Natural killer cell (primary cell): ENCODE measurements around the gene NPAS3. TPM values are rescaled to one million over a fixed set of nuclear protein-coding genes. Genes with fewer than 3 reads are reported as not detected.

Source experiments
- ATAC-seq, 3 donors: fragments of 150-1000 bp in 2 of 3; fragments of 200-7000 bp in 1 of 3; cut with Tn5 transposase; 1 replicate in 1 of 3; 2 replicates in 2 of 3; pipeline ENCODE4 v1.10.0; 2021; ENCODE audit warnings: mild to moderate bottlenecking in 2 of 3, moderate library complexity in 2 of 3
- DNase-seq, 2 donors: peaks; one replicate each; pipeline versions ENCODE4 v3.0.0 to v3.0.0-alpha.2; 2013 to 2021; ENCODE audit warnings: mixed read lengths in 1 of 2
- H3K27ac ChIP-seq: one replicate; pipeline ENCODE4 v1.5.1; 2013; ENCODE audit warnings: mild to moderate bottlenecking, low read length
- H3K27me3 ChIP-seq: one replicate; pipeline ENCODE4 v1.6.1; 2013; ENCODE audit warnings: low read length; ENCODE audit not compliant: control insufficient read depth, insufficient read depth
- H3K36me3 ChIP-seq: one replicate; pipeline ENCODE4 v1.6.1; 2013; ENCODE audit warnings: low read length; ENCODE audit not compliant: control insufficient read depth, insufficient read depth
- H3K4me1 ChIP-seq: one replicate; pipeline ENCODE4 v1.6.1; 2013; ENCODE audit warnings: low read length; ENCODE audit not compliant: control insufficient read depth, insufficient read depth
- H3K4me3 ChIP-seq: one replicate; pipeline ENCODE4 v1.5.1; 2013; ENCODE audit warnings: low read length
- H3K9me3 ChIP-seq: one replicate; pipeline ENCODE4 v1.6.1; 2013; ENCODE audit warnings: low read length; ENCODE audit not compliant: control insufficient read depth, insufficient read depth
- H3K27ac Mint-ChIP-seq, 2 donors: one replicate each; pipeline ENCODE4 v1.8.0; 2022; ENCODE audit warnings: mild to moderate bottlenecking in 2 of 2, mixed read lengths in 2 of 2, moderate library complexity in 1 of 2
- H3K27me3 Mint-ChIP-seq, 2 donors: one replicate each; pipeline ENCODE4 v1.8.0; 2022; ENCODE audit warnings: low read depth in 2 of 2, mixed read lengths in 2 of 2
- H3K36me3 Mint-ChIP-seq: one replicate; pipeline ENCODE4 v1.8.0; 2022; ENCODE audit warnings: mixed read lengths
- H3K4me1 Mint-ChIP-seq, 2 donors: one replicate each; pipeline ENCODE4 v1.8.0; 2022; ENCODE audit warnings: mixed read lengths in 2 of 2
- H3K4me3 Mint-ChIP-seq: one replicate; pipeline ENCODE4 v1.8.0; 2022; ENCODE audit warnings: mild to moderate bottlenecking, moderate library complexity, mixed read lengths
- H3K9me3 Mint-ChIP-seq, 2 donors: one replicate each; pipeline ENCODE4 v1.8.0; 2022; ENCODE audit warnings: mixed read lengths in 2 of 2
- CTCF ChIP-seq: fragments of 200-600 bp; IDR thresholded peaks from one replicate; pipeline ENCODE4 v1.8.0; 2022; ENCODE audit warnings: antibody characterized with exemption
- WGBS: methylation state at CpG from one replicate; pipeline ENCODE4 v1.1.7; 2013; ENCODE audit warnings: missing lambda C conversion rate; ENCODE audit not compliant: insufficient coverage; 5-methylcytosine and 5-hydroxymethylcytosine counted together
- intact Hi-C: fragments of 100-400 bp; cut with micrococcal nuclease; formaldehyde crosslinking; loops from one replicate; pipeline ENCODE4 v1.14.2; 2022
- total RNA-seq, 4 donors: library from RNA; stranded (reverse); fragments of 120-200 nt in 1 of 4; gene quantifications; one replicate each; pipeline versions ENCODE4 v1.2.3 to v1.2.4, GENCODE V29; 2013 to 2022

Gene NPAS3
- total RNA-seq, 3 donors from 2014 or later (not counting 1 experiment from before 2014, with no cell fraction given), result not detected

GRCh38 chr14:33810308-33810707 is 871.6 kb downstream of the NPAS3 start:
- H3K27ac Mint-ChIP-seq, result no peak overlapping the region
- 90% methylated on average over 6 of the region's 6 CpGs for WGBS
- ATAC-seq (no peak), DNase-seq (no peak)
- no peaks in the 10 kb centered on the region for H3K4me1 Mint-ChIP-seq
- H3K4me3 Mint-ChIP-seq, result no peak overlapping the region
- peaks cover 6 to 9% of the 10 kb centered on the region in 2 donors for H3K27me3 Mint-ChIP-seq
- Histone ChIP-seq H3K36me3 (no peaks in the 10 kb centered on the region), H3K9me3 (no peaks in the 10 kb centered on the region), H3K27ac (no peak overlapping the region), H3K4me3 (no peak overlapping the region), H3K4me1 (no peaks in the 10 kb centered on the region), H3K27me3 (no peaks in the 10 kb centered on the region)
- H3K36me3 Mint-ChIP-seq, result no peaks in the 10 kb centered on the region
- intact Hi-C loops, result no loop called here
- peaks cover 0 to 6% of the 10 kb centered on the region in 2 donors for H3K9me3 Mint-ChIP-seq
- no peak for TF ChIP-seq CTCF

GRCh38 chr14:33811721-33812120 is 873.0 kb downstream of the NPAS3 start:
- Histone ChIP-seq H3K27ac (no peak overlapping the region), H3K4me3 (no peak overlapping the region), H3K4me1 (no peaks in the 10 kb centered on the region), H3K9me3 (no peaks in the 10 kb centered on the region), H3K36me3 (no peaks in the 10 kb centered on the region), H3K27me3 (no peaks in the 10 kb centered on the region)
- no peak for DNase-seq
- intact Hi-C loops, result no loop called here
- H3K27ac Mint-ChIP-seq, result no peak overlapping the region
- 91% methylated on average over 2 of the region's 2 CpGs for WGBS
- no peak for TF ChIP-seq CTCF
- peaks cover 0 to 4% of the 10 kb centered on the region in 2 donors for H3K9me3 Mint-ChIP-seq
- H3K36me3 Mint-ChIP-seq, result no peaks in the 10 kb centered on the region
- no peak overlapping the region for H3K4me3 Mint-ChIP-seq
- H3K4me1 Mint-ChIP-seq, result no peaks in the 10 kb centered on the region
- ATAC-seq, result no peak
- H3K27me3 Mint-ChIP-seq, result peaks cover 2 to 9% of the 10 kb centered on the region in 2 donors

- Histone ChIP-seq H3K36me3 (no peaks in the 10 kb centered on the region), H3K4me1 (no peaks in the 10 kb centered on the region), H3K9me3 (no peaks in the 10 kb centered on the region), H3K4me3 (no peak overlapping the region), H3K27me3 (no peaks in the 10 kb centered on the region), H3K27ac (no peak overlapping the region)
- H3K36me3 Mint-ChIP-seq, result no peaks in the 10 kb centered on the region
- ATAC-seq, result no peak
- intact Hi-C loops, result no loop called here
- H3K27ac Mint-ChIP-seq, result no peak overlapping the region
- peaks cover 0 to 3% of the 10 kb centered on the region in 2 donors for H3K9me3 Mint-ChIP-seq
- 66% methylated on average over 5 of the region's 7 CpGs for WGBS
- H3K4me1 Mint-ChIP-seq, result no peaks in the 10 kb centered on the region
- peaks cover 0 to 9% of the 10 kb centered on the region in 2 donors for H3K27me3 Mint-ChIP-seq
- no peak for TF ChIP-seq CTCF
- H3K4me3 Mint-ChIP-seq, result no peak overlapping the region
- no peak for DNase-seq
Measured at GRCh38 chr14:33812181-33812580, 873.5 kb downstream of the NPAS3 start.

GRCh38 chr14:33812601-33813000 is 873.9 kb downstream of the NPAS3 start:
- Histone ChIP-seq H3K36me3 (no peaks in the 10 kb centered on the region), H3K9me3 (no peaks in the 10 kb centered on the region), H3K4me3 (no peak overlapping the region), H3K4me1 (no peaks in the 10 kb centered on the region), H3K27ac (no peak overlapping the region), H3K27me3 (no peaks in the 10 kb centered on the region)
- no peaks in the 10 kb centered on the region for H3K4me1 Mint-ChIP-seq
- 57% methylated on average over 1 of the region's 2 CpGs for WGBS
- no peak for TF ChIP-seq CTCF
- DNase-seq, result no peak
- H3K4me3 Mint-ChIP-seq, result no peak overlapping the region
- intact Hi-C loops, result no loop called here
- no peaks in the 10 kb centered on the region for H3K36me3 Mint-ChIP-seq
- peaks cover 0 to 3% of the 10 kb centered on the region in 2 donors for H3K9me3 Mint-ChIP-seq
- peaks cover 0 to 9% of the 10 kb centered on the region in 2 donors for H3K27me3 Mint-ChIP-seq
- no peak for ATAC-seq
- H3K27ac Mint-ChIP-seq, result no peak overlapping the region
